GM23248 (cell line): ENCODE data around the gene PTPN1.

Experiments
- EZH2 ChIP-seq: fragments of 200-600 bp; sonication (generic); IDR thresholded peaks from 2 replicates; pipeline ENCODE4 v1.6.1; 2018; ENCODE audit warnings: antibody characterized with exemption, mild to moderate bottlenecking; ENCODE audit not compliant: insufficient read depth, poor library complexity, severe bottlenecking
- EZH2phosphoT487 ChIP-seq: fragments of 200-600 bp; sonication (generic); IDR thresholded peaks from 2 replicates; pipeline ENCODE4 v1.6.1; 2018; ENCODE audit warnings: antibody characterized with exemption, moderate library complexity, mild to moderate bottlenecking, low read depth; ENCODE audit not compliant: insufficient read depth

GRCh38 chr20:50488236-50488806 is 21.9 kb upstream of the PTPN1 start:
- TF ChIP-seq EZH2 (no peak), EZH2phosphoT487 (no peak)
